ENCODE results near the gene CDKN2B. TPM values are rescaled to one million over a fixed set of nuclear protein-coding genes. Genes with fewer than 3 reads are reported as not detected.
A peak's percentile ranks its signal among the peaks of the same experiment; 100 is the strongest.

The CDKN2B gene
- total and polyA plus RNA-seq, 2 of the 13 experiments (the other 11 are each of a cell fraction or from before 2014, with no cell fraction given): 1.4 to 1.5 TPM

- TF ChIP-seq ZNF263 (CRISPR knock-in tag; IDR thresholded peaks at IDR 0.05) (peak; percentile 71), NCOR1 (IDR thresholded peaks at IDR 0.05; ENCODE audit: borderline replicate concordance, low read length) (no peak), ZUFSP (CRISPR knock-in tag; IDR thresholded peaks at IDR 0.05; ENCODE audit: borderline replicate concordance) (no peak), HNRNPLL (IDR thresholded peaks at IDR 0.05; ENCODE audit: low read depth, low read length, poor library complexity, severe bottlenecking) (peak; percentile 40), ZNF512 (CRISPR knock-in tag; IDR thresholded peaks at IDR 0.05) (no peak), NCOA1 (CRISPR knock-in tag; IDR thresholded peaks at IDR 0.05) (no peak), SNAPC5 (CRISPR knock-in tag; IDR thresholded peaks at IDR 0.05; ENCODE audit: borderline replicate concordance) (no peak), ZSCAN25 (CRISPR knock-in tag; IDR thresholded peaks at IDR 0.05) (no peak), ZBTB46 (CRISPR knock-in tag; IDR thresholded peaks at IDR 0.05; ENCODE audit: borderline replicate concordance) (0 out of 2 replicates have a peak, but pooled peaks have one; percentile 28), ZNF883 (CRISPR knock-in tag; IDR thresholded peaks at IDR 0.05; ENCODE audit: not compliant biosample characterization) (peak; percentile 38), NFRKB (IDR thresholded peaks at IDR 0.05) (no peak), RFXAP (CRISPR knock-in tag; IDR thresholded peaks at IDR 0.05; ENCODE audit: borderline replicate concordance) (no peak), SP2 (CRISPR knock-in tag; IDR thresholded peaks at IDR 0.05) (no peak), ZNF354B (CRISPR knock-in tag; IDR thresholded peaks at IDR 0.05) (no peak), FOXO4 (CRISPR knock-in tag; conservative IDR thresholded peaks at IDR 0.05) (no peak), ZNF790 (CRISPR knock-in tag; IDR thresholded peaks at IDR 0.05; ENCODE audit: borderline replicate concordance) (no peak), ZNF800 (CRISPR knock-in tag; IDR thresholded peaks at IDR 0.05) (peak; percentile 40; the same call in 1 of the 2 replicates), BRCA1 (CRISPR knock-in tag; IDR thresholded peaks at IDR 0.05) (no peak), HOXA5 (CRISPR knock-in tag; IDR thresholded peaks at IDR 0.05) (no peak), GPN1 (CRISPR knock-in tag; IDR thresholded peaks at IDR 0.05; ENCODE audit: borderline replicate concordance) (no peak), GABPA (IDR thresholded peaks at IDR 0.05; ENCODE audit: low read depth, low read length) (0 out of 2 replicates have a peak, but pooled peaks have one; percentile 4), GABPA (CRISPR knock-in tag; IDR thresholded peaks at IDR 0.05; ENCODE audit: low read depth) (0 out of 2 replicates have a peak, but pooled peaks have one; percentile 14)
Observed at GRCh38 chr9:21974722-21975409, 34.2 kb downstream of the CDKN2B start (continued).
